ENCODE measurements around the gene IL1RAP.

DNA sequence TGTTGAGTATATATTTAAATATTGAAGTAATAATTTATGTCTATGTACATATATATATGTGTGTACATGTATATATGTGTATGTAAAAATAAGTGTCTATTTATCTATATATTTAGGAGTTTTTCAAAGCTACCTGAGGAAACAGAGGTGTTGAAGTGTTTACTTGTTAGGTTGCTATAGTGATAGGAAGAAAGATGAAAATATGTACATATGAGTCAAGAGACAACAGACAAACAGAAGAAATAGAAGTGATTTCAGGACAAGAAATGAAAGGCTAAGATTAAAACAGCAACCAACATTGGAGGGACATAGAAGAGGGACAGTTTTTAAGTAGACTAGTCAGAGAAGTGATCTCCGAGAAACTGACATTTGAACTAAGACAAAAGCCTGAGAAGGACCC, 11.1 kb downstream of the IL1RAP start:
- TF ChIP-seq, protein P1, sequence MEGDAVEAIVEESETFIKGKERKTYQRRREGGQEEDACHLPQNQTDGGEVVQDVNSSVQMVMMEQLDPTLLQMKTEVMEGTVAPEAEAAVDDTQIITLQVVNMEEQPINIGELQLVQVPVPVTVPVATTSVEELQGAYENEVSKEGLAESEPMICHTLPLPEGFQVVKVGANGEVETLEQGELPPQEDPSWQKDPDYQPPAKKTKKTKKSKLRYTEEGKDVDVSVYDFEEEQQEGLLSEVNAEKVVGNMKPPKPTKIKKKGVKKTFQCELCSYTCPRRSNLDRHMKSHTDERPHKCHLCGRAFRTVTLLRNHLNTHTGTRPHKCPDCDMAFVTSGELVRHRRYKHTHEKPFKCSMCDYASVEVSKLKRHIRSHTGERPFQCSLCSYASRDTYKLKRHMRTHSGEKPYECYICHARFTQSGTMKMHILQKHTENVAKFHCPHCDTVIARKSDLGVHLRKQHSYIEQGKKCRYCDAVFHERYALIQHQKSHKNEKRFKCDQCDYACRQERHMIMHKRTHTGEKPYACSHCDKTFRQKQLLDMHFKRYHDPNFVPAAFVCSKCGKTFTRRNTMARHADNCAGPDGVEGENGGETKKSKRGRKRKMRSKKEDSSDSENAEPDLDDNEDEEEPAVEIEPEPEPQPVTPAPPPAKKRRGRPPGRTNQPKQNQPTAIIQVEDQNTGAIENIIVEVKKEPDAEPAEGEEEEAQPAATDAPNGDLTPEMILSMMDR (IDR thresholded peaks at IDR 0.05) = no peak
- TF ChIP-seq POLR2A (IDR thresholded peaks at IDR 0.05) = no peak

All from vagina (tissue), 2 donors.